ENCODE measurements around the gene PPP2R3C. TPM values are rescaled to one million over a fixed set of nuclear protein-coding genes. Genes with fewer than 3 reads are reported as not detected.
"Not testable (repeated sequence)": the region's sequence is repeated elsewhere in the genome, so short reads cannot be mapped to it uniquely, and the experiment has no call there.

PPP2R3C gene
- total RNA-seq: 10 to 100 TPM; 41.6 to 49.8 TPM
- long read RNA-seq, donor 1, partial matches to known transcripts: 2 of 10 reads
- long read RNA-seq, donor 1, other reads (novel, unspliced or antisense): 3 of 10 reads
- long read RNA-seq, donor 2, transcript PPP2R3C-201 (13 exons, 1,839 nt): major isoform, 36 of 81 reads
- long read RNA-seq, donor 2, transcript PPP2R3C-217 (12 exons, 1,846 nt): minor isoform, 22 of 81 reads
- long read RNA-seq, donor 2, partial matches to known transcripts: 5 of 81 reads
- long read RNA-seq, donor 2, other reads (novel, unspliced or antisense): 16 of 81 reads

DNA sequence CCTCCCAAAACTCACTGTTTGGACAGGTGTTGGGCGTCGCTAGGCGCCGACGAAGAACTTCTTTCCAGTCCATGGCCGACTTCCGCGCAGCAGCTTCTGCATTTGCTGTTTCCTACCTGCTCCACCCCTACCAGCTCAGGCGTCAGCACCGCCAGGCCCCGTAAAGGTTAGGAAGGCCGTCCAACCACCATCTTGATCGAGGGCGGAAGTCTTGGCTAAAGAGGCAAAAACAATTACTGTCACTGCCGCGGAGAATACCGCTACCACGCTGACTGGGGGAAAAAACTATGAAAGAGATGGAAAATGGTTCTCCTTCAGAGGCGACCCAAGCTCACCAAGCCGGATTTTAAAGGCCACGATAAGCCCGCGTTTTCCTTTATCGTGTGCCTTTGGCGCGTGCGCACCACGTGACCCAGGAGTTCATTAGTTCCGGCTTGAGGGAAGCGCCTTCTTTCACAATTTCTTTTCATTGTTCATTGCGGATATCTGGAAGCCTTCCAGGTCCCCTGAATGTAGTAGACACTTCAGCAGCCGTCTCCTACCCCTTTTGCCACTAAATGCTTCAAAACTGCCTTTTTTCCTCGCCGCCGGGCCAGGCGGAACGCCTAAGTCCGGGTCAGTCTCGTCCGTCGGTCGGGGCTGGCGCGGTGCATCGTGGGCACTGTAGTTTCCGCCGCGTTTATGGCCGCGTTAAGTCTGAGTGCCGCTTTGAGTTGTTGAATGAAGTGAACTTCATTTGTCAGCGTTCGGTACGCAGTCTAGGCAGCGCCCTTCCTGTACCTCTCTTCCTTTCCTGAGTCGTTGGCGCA, at the start of gene PPP2R3C, which contains the start of gene PRORP:
TSS of gene PPP2R3C (minus strand) at position 104 of the 809 bp plus-strand sequence. CDS start at position 73, 31 bp downstream.
TSS of gene PRORP (plus strand) at position 666 of the 809 bp plus-strand sequence. CDS start 694 bp downstream, outside the sequence.
- intact Hi-C loops (cut with DNase I): loop anchor here in 1 of 2 donors (10.0 kb wide), 1 partner anchor 293 kb away; no protein-coding TSS in a partner anchor
- peak; percentile 97 for DNase-seq (ENCODE audit: low spot score)

DNA sequence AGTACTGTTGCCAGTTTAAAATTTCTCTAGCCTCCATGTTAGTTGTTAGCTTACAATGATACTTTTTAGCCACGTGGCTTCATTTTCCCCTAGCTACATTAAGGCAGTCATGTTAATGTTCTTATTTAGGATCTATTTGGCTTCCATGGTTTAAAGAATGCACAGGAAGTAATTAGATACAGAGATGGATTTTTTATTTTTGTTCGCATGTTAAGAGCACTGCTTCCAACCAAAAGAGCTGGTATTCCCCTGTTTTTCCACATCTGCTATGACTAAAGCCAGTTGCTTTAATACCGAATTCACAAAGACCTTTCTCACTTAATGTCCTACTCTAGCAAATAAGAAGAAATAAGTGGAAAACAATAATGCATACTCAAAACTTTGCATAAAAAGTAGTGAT, 45.7 kb upstream of the PPP2R3C start:
- intact Hi-C loops (cut with DNase I): no loop called here

DNA sequence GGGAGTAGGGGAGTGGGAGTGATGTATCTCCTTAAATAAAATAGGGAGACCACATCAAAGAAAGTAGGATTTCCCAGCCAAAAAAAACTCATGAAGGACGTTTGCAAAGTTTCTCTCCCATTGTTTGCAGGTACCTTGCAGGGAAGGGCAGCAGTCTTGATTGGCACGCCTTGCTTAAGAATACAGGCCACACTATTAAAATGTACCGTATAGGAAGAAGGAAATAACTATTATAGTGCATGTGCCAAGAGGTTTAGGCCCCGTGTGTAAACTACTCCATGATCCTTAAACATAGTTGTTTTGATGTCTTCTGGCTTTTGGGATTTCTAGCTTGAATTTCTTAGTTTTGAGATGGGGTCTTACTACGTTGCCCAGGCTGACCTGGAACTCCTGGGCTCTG, 43.1 kb upstream of the PPP2R3C start:
- DNase-seq (ENCODE audit: low spot score): no peak
- intact Hi-C loops (cut with DNase I): no loop called here

More for the DNA sequence above, 45.7 kb upstream of the PPP2R3C start:
- DNase-seq (ENCODE audit: low spot score): no peak

DNA sequence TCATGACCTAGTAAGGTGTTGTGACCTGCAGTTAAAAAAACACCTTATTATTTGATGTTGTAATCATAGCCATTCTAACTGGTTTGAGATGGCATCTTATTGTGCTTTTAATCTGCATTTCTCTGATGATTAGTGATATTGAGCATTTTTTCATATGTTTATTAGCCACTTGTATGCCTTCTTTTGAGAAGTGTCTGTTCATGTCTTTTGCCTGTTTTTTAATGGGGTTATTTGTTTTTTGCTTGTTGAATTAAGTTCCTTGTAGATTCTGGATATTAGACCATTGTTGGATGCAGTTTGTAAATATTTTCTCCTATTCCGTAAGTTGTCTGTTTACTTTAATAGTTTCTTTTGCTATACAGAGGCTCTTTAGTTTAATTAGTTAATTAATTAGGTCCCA, 41.6 kb upstream of the PPP2R3C start:
- intact Hi-C loops (cut with DNase I): no loop called here
- DNase-seq (ENCODE audit: low spot score): no peak

DNA sequence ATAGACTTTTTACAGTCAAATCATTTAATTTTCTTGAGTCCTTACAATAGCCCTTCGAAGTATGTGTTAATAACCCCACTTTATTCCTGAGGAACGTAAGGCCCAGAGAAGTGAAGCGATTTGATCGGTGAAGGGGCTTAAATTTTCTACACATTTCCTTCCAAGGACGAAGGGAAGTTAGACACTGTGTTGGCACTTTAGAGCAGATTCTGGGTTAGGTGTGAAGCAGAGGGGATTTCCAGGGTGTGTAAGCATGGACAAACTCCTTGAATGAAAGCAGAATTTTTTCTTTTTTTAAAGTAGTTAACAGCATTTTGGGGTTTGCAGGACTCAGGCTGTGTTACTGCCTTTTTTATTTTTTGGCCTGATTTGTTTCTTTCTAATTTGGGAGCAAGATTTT, 39.4 kb upstream of the PPP2R3C start:
- no peak for DNase-seq (ENCODE audit: low spot score)
- intact Hi-C loops (cut with DNase I): no loop called here

DNA sequence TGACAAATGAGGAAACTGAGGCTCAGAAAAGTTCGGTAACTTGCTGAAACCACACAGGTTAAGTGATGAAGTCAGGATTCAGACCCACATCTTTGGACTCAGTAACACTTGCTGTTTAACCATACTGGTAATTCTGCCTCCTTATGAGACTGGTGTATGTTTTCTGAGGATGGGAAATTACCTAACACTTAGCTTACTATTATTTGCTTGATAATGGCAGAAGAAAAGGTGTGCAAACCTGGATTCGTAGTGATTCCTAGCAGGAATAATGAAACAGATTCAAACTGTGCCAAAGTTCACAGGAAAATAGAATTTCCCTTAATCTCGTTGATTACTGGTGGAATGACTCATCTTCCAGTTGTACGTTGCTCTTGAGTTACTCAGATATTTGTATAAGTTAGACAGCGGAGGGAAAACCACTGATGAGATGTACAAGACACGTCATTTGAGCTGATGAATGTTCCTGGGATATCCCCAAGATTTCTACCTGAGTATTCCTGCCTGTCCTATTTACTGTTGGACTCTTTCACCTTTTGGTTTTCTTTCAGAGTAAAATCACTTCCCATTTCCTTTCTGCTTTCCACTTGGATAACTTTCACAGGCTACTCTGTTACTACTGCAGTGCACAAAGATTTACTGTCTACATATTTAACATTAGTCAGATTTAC, 38.1 kb upstream of the PPP2R3C start:
- intact Hi-C loops (cut with DNase I): no loop called here

DNA sequence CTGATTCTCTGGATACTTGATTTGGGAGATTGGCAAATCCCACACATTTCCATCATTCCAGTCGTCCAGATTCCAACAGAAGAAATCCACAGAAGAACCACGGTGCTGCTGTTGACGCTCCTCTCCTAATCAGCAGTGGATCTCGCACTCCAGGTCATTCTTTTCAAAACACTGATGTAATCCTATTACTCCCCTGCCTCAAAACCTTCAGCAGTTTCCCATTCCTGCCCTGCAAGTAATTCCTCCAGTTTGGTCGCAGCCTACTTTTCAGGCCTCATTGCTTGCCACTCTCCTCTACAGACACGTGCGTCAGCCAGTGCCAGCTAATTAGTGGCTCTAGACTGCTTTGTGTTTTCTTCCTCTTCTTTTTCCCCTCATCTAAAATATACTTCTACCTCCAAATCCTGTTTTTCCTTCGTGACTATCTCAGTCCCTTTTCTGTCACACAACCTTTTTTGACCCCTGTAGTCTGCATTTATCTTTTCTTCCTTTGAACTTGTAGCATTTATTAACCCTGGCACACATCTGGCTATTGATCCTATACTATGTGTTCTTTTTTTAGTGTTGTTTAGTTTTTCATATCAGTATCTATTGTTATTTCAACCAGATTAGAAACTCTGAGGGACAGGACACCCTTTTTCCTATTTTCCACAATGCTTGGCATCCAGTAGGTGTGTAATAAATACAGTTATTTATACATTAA, 37.3 kb upstream of the PPP2R3C start:
- intact Hi-C loops (cut with DNase I): no loop called here
- no peak for DNase-seq (ENCODE audit: low spot score)

More for the DNA sequence above, 38.1 kb upstream of the PPP2R3C start:
- DNase-seq (ENCODE audit: low spot score): no peak

DNA sequence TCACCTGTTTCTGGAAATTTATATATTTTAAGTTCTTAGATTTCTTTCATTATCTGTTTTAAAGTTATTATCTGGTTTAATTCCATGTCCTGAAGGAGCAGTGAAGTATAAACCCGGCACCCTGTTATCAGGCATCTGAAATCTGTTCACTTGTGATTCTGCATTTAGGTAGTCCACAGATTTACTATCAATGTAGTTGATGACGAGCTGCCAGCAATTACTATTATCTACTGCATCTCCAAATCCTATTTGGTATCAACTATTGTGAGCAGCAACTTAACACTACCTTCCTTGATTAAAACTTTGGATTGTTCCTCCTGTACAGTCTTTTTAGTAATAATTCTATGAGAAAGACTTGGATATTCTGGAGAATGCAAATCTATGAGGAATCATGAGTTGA, 36.7 kb upstream of the PPP2R3C start:
- intact Hi-C loops (cut with DNase I): no loop called here
- DNase-seq (ENCODE audit: low spot score): no peak

DNA sequence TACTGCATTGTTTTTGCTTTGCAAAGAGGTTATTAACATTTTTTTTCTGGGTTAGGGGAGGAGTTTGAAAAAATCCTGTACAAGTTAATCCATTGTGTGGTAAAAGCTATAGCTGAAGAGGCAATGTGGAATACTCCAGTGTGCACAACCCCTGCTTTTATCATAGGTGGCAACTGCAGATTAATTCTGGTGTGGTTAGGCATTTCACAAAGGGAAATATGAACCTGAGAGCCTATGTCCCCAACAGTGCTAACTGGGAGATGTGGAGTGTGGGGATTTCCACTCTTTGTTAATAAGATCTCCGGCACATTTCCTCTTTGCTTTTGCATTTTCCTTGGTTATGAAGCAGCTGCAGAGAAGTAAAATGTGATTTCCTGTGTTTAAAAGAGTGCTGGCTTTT, 34.2 kb upstream of the PPP2R3C start:
- no peak for DNase-seq (ENCODE audit: low spot score)
- intact Hi-C loops (cut with DNase I): no loop called here

DNA sequence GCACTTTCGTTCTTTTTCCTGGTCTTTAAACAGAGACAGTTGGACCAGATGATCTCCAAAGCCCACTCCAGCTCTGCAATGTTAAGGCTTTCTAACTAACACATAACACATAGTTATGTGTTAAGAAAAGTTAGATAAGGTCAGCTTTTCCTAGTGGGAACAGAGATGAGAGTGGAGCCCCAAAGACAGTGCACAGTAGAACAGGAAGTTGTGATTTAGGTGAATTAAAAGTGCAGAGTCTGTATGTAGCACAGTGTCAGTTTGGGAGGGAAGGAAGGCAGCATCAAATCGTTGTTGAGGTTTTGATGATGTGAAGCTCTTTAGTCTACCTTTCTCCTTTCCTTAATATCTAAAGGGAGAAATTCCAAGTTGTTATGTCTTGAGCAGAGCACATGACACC, 32.2 kb upstream of the PPP2R3C start:
- intact Hi-C loops (cut with DNase I): no loop called here
- DNase-seq (ENCODE audit: low spot score): no peak

DNA sequence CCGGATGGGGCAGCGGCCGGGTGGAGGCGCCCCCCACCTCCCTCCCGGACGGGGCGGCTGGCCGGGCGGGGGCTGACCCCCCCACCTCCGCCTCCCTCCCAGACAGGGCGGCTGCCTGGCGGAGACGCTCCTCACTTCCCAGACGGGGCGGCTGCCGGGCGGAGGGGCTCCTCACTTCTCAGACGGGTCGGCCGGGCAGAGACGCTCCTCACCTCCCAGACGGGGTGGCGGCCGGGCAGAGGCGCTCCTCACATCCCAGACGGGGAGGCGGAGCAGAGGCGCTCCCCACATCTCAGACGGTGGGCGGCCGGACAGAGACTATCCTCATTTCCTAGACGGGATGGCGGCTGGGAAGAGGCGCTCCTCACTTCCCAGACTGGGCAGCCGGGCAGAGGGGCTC, 30.7 kb upstream of the PPP2R3C start:
- DNase-seq (ENCODE audit: low spot score); intact Hi-C loops (cut with DNase I): not testable (repeated sequence)

DNA sequence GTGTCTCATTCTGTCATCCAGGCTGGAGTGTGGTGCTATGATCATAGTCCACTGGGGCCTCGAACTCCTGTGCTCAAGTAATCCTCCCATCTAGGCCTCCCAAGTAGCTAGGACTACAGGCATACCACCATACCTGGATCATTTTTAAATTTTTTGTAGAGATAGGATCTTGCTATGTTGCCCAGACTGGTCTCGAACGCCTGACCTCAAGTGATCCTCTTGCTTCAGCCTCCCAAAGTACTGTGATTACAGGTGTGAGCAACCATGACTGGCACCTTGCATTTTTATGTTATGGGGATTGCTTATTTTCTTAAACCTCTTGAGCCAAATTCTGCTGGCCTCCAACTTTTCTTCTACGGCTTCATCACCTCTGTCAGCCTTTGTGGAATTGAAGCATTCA, 27.4 kb upstream of the PPP2R3C start:
- no peak for DNase-seq (ENCODE audit: low spot score)
- intact Hi-C loops (cut with DNase I): no loop called here

DNA sequence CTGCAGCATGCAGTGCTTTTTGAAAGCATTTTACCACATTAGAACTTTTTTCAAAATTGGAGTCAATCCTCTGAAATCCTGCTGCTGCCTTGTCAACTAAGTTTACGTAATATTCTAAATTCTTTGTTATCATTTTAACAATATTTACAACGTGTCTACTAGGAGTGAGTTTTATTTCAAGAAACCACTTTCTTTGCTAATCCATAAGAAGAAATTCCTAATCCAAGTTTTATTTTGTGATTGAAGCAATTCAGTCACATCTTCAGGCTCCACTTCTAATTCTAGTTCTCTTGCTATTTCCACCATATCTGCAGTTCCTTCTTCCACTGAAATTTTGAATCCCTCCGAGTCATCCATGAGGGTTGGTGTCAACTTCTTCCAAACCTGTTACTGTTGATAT, 25.9 kb upstream of the PPP2R3C start:
- DNase-seq (ENCODE audit: low spot score): no peak
- intact Hi-C loops (cut with DNase I): no loop called here

DNA sequence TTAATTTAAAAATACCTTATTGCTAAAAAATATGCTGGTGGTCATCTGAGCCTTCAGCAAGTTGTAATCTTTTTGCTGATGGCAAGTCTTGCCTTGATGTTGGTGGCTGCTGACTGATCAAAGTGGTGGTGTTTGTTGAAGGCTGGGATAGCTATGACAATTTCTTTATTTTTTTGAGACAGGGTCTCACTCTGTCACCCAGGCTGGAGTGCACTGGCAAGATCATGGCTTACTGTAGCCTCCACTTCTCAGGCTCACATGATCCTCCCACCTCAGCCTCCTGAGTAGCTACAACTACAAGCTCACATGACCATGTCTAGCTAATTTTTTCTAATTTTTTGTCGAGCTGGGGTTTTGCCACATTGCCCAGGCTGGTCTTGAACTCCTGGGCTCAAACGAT, 25.4 kb upstream of the PPP2R3C start:
- intact Hi-C loops (cut with DNase I): no loop called here

DNA sequence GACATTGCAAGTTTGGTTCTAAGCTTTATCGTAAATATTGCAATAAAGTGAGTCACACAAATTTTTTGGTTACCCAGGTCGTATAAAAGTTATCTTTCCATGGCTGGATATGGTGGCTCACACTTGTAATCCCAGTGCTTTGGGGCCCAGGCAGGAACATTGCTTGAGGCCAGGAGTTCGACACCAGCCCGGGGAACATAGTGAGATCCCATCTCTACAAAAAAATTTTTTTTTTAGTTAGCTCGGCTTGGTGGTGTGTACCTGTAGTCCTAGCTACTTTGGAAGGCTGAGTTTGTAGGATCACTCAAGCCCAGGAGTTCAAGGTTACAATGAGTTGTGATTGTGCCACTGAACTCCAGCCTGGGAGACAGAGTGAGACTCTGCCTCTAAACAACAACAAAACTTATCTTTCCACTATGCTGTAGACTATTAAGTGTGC, 24.9 kb upstream of the PPP2R3C start:
- DNase-seq (ENCODE audit: low spot score): no peak
- intact Hi-C loops (cut with DNase I): no loop called here

More for the DNA sequence above, 25.4 kb upstream of the PPP2R3C start:
- DNase-seq (ENCODE audit: low spot score): no peak

DNA sequence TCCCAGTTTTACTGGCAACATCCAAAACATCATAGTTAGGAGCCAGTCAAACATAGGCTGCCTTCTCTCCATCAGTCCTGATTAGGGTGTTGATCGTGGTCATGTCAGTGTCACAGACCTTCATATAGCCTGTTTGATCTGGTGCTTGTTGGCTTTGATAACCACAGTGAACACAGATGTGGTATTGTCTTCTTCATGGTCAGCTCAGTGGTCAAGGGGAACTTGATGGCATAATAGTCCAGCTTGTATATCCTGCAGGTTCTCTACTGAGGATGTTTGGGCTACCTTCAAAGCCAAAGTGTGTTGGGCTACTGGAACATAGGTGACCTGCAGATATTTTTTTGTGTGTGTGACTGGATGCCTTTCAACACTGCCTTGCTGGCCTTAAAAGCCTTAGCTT, 22.2 kb upstream of the PPP2R3C start:
- DNase-seq (ENCODE audit: low spot score): no peak
- intact Hi-C loops (cut with DNase I): loop anchor here in 1 of 2 donors (5.0 kb wide), 1 partner anchor 273 kb away; no protein-coding TSS in a partner anchor

DNA sequence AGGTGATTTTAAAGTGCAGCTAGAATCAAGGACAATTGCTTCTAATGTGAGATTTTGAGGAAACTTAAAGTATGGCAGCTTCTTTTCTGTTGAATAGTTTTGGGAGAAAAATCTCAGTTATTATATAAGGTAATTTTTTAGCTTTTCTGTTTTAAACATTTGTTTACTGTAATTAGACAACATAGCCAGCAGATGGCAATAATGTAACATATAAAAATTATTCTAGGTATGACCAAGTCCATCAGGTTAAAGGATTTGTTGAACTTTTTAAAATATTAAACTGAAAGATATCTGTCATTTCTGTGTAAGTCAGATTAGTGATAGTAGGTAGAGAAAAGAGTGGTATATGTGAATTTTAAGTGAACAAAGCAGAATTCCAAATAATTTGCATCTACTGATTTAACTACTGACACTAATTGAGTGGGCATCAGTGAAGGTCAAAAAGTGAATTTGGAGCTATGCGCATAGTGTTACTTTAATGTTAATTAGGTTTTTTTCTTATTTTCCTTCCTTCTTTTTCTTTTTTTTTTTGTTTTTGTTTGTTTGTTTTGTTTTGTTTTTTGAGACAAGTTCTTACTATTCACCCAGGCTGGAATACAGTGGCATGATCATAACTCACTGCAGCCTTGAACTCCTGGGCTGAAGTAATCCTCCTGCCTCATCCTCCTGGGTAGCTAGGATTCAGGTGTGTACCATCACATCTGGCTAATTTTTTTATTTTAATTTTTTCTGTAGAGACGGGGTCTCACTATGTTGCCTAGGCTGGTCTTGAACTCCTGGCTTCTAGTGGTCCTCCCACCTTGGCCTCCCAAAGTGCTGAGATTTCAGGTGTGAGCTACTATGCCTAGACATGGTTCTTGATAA, 19.2 kb upstream of the PPP2R3C start:
- DNase-seq (ENCODE audit: low spot score): no peak
- intact Hi-C loops (cut with DNase I): loop anchor here in 1 of 2 donors (5.0 kb wide), 1 partner anchor 276 kb away; no protein-coding TSS in a partner anchor

DNA sequence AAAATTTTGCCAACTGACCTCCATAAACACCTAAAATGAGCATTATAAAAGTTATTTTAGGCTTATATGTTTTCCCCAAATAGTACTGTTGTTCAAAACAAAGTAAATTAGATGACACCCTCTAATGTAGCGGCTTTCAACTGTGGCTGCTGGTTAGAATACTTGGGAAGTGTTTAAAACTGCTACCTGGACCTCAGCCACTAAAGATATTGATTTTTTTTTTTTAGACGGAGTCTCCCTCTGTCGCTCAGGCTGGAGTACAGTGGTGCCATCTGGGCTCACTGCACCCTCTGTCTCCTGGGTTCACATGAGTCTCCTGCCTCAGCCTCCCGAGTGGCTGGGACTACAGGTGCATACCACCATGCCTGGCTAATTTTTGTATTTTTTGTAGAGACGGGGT, 16.8 kb upstream of the PPP2R3C start:
- intact Hi-C loops (cut with DNase I): no loop called here
- no peak for DNase-seq (ENCODE audit: low spot score)
